ENCODE results near the gene GYS1. TPM values are rescaled to one million over a fixed set of nuclear protein-coding genes. Genes with fewer than 3 reads are reported as not detected.

GYS1 gene
- total and polyA plus RNA-seq, 10 of the 15 experiments (the other 5 are each of a cell fraction or from before 2014, with no cell fraction given) = 3.7 to 62.0 (median 37.3) TPM

DNA sequence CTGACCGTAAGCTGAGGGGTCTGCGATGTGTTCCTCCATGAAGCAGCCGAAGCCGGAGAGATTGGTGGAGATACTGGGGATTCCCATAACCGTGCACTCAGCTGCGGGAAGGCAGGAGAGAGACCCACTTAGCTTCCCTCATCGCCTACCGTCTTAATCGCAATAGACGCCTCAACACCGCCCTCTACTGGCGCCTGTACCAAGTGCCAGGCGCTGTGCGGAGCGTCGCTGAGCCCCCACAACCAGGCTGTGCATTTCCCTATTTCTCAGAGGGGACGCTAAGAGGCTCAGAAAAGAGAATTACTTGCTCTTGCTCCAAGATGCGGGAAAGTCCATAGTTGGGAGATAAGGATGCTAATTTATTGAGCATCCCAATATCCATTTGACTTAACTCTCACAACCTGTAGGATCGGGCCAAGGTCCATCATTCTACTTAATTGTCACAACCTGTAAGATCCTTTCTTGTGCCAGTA lies 22.1 kb downstream of the GYS1 start (continued):
- TF ChIP-seq ZNF592 (IDR thresholded peaks at IDR 0.05) (no peak), RFX5 (IDR thresholded peaks at IDR 0.05; ENCODE audit: low read depth, low read length) (no peak), YY1 (IDR thresholded peaks at IDR 0.05; ENCODE audit: low read depth, low read length) (peak; percentile 72), MTA2 (IDR thresholded peaks at IDR 0.05; ENCODE audit: low read depth) (no peak), IKZF2 (IDR thresholded peaks at IDR 0.05) (0 out of 4 replicates have a peak, but pooled peaks of 1 of the 2 experiments have one; percentile 18), SMC3 (IDR thresholded peaks at IDR 0.05; ENCODE audit: borderline replicate concordance, low read length) (peak; percentile 91), FOXK2 (IDR thresholded peaks at IDR 0.05) (no peak), TBL1XR1 (IDR thresholded peaks at IDR 0.05; ENCODE audit: low read depth, low read length) (no peak)
- TF ChIP-seq, protein P1, sequence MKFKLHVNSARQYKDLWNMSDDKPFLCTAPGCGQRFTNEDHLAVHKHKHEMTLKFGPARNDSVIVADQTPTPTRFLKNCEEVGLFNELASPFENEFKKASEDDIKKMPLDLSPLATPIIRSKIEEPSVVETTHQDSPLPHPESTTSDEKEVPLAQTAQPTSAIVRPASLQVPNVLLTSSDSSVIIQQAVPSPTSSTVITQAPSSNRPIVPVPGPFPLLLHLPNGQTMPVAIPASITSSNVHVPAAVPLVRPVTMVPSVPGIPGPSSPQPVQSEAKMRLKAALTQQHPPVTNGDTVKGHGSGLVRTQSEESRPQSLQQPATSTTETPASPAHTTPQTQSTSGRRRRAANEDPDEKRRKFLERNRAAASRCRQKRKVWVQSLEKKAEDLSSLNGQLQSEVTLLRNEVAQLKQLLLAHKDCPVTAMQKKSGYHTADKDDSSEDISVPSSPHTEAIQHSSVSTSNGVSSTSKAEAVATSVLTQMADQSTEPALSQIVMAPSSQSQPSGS (IDR thresholded peaks at IDR 0.05; ENCODE audit: low read length) = no peak

All from GM12878 (cell line).